WTC11 (cell line): Measurements from ENCODE around the gene ZNF586. TPM values are rescaled to one million over a fixed set of nuclear protein-coding genes. Genes with fewer than 3 reads are reported as not detected.

Experiments
- ATAC-seq: fragments of 200-7000 bp; cut with Tn5 transposase; 2 replicates; pipeline ENCODE4 v1.10.0; 2021; ENCODE audit warnings: mild to moderate bottlenecking, moderate library complexity
- CTCF ChIA-PET: fragments of 300-600 bp; sonication (Branson Sonifier 250); formaldehyde crosslinking; loops from one replicate; lab custom pipeline; 2021; ENCODE audit warnings: antibody characterized with exemption; lab: Charles Lee
- POLR2A ChIA-PET: fragments of 350-600 bp; sonication (Branson Sonifier 250); formaldehyde crosslinking; loops from one replicate; lab custom pipeline; 2021; ENCODE audit warnings: antibody characterized with exemption; lab: Charles Lee
- DNase-seq: peaks from one replicate; pipeline ENCODE4 v3.0.0; 2021; ENCODE audit warnings: low spot score
- H3K27ac Mint-ChIP-seq: 2 replicates; pipeline ENCODE4 v1.8.0; 2021; ENCODE audit warnings: mixed read lengths
- H3K27me3 Mint-ChIP-seq: 2 replicates; pipeline ENCODE4 v1.8.0; 2021; ENCODE audit warnings: low read depth, mild to moderate bottlenecking, moderate library complexity, mixed read lengths
- H3K36me3 Mint-ChIP-seq: 2 replicates; pipeline ENCODE4 v1.8.0; 2021; ENCODE audit warnings: mixed read lengths
- H3K4me1 Mint-ChIP-seq: 2 replicates; pipeline ENCODE4 v1.8.0; 2022; ENCODE audit warnings: mixed read lengths
- H3K4me3 Mint-ChIP-seq: 2 replicates; pipeline ENCODE4 v1.8.0; 2021; ENCODE audit warnings: mild to moderate bottlenecking, moderate library complexity, mixed read lengths
- H3K9me3 Mint-ChIP-seq: 2 replicates; pipeline ENCODE4 v1.8.0; 2021; ENCODE audit warnings: mixed read lengths
- ATF2 ChIP-seq: sonication (generic); formaldehyde crosslinking; IDR thresholded peaks from 2 replicates; pipeline ENCODE4 v1.8.1; 2022; ENCODE audit warnings: low read depth, missing genetic modification reagents, borderline replicate concordance
- ATF6 ChIP-seq: sonication (generic); formaldehyde crosslinking; IDR thresholded peaks from 2 replicates; pipeline ENCODE4 v1.8.1; 2023; ENCODE audit warnings: mild to moderate bottlenecking, missing genetic modification reagents
- CREB1 ChIP-seq: sonication (generic); formaldehyde crosslinking; IDR thresholded peaks from 2 replicates; pipeline ENCODE4 v1.8.0; 2023; ENCODE audit warnings: mild to moderate bottlenecking, missing genetic modification reagents
- GABPB1 ChIP-seq: sonication (generic); formaldehyde crosslinking; IDR thresholded peaks from 2 replicates; pipeline ENCODE4 v1.8.1; 2023; ENCODE audit warnings: mild to moderate bottlenecking, missing genetic modification reagents
- GTF2I ChIP-seq: fragments of 250-450 bp; sonication (Bioruptor Pico); conservative IDR thresholded peaks from 2 replicates; pipeline ENCODE4 v1.4.0; 2021; ENCODE audit warnings: mild to moderate bottlenecking
- HMGA2 ChIP-seq: fragments of 250-450 bp; sonication (Bioruptor Pico); IDR thresholded peaks from 2 replicates; pipeline ENCODE4 v1.4.0; 2021; ENCODE audit warnings: mild to moderate bottlenecking, moderate library complexity
- HMGXB4 ChIP-seq: sonication (generic); formaldehyde crosslinking; IDR thresholded peaks from 2 replicates; pipeline ENCODE4 v1.8.1; 2023; ENCODE audit warnings: mild to moderate bottlenecking, moderate library complexity, missing genetic modification reagents
- JUN ChIP-seq: sonication (generic); formaldehyde crosslinking; IDR thresholded peaks from 2 replicates; pipeline ENCODE4 v1.8.0; 2023; ENCODE audit warnings: mild to moderate bottlenecking, missing genetic modification reagents
- KAT7 ChIP-seq: sonication (generic); formaldehyde crosslinking; IDR thresholded peaks from 2 replicates; pipeline ENCODE4 v1.8.1; 2023; ENCODE audit warnings: missing genetic modification reagents, mild to moderate bottlenecking, borderline replicate concordance
- MXD4 ChIP-seq: fragments of 250-450 bp; sonication (Bioruptor Pico); IDR thresholded peaks from 2 replicates; pipeline ENCODE4 v1.8.0; 2021; ENCODE audit warnings: mild to moderate bottlenecking, moderate library complexity, borderline replicate concordance
- USF1 ChIP-seq: sonication (generic); formaldehyde crosslinking; IDR thresholded peaks from 2 replicates; pipeline ENCODE4 v1.8.0; 2022; ENCODE audit warnings: mild to moderate bottlenecking, missing genetic modification reagents
- USF2 ChIP-seq: sonication (generic); formaldehyde crosslinking; IDR thresholded peaks from 2 replicates; pipeline ENCODE4 v1.8.1; 2023; ENCODE audit warnings: mild to moderate bottlenecking, missing genetic modification reagents, moderate library complexity
- ZNF138 ChIP-seq: sonication (generic); formaldehyde crosslinking; conservative IDR thresholded peaks from 2 replicates; pipeline ENCODE4 v1.8.1; 2022; ENCODE audit warnings: mild to moderate bottlenecking, moderate library complexity, missing genetic modification reagents
- ZNF317 ChIP-seq: sonication (generic); formaldehyde crosslinking; IDR thresholded peaks from 2 replicates; pipeline ENCODE4 v1.8.1; 2023; ENCODE audit warnings: low read depth, mild to moderate bottlenecking, moderate library complexity, missing genetic modification reagents, borderline replicate concordance
- ZNF396 ChIP-seq: fragments of 250-450 bp; sonication (Bioruptor Pico); IDR thresholded peaks from 2 replicates; pipeline ENCODE4 v1.8.0; 2021; ENCODE audit warnings: mild to moderate bottlenecking, moderate library complexity, borderline replicate concordance
- ZNF423 ChIP-seq: fragments of 250-450 bp; sonication (Bioruptor Pico); IDR thresholded peaks from 2 replicates; pipeline ENCODE4 v2.1.2; 2022; ENCODE audit warnings: mild to moderate bottlenecking, moderate library complexity
- total RNA-seq: library from RNA; stranded (reverse); gene quantifications from 3 replicates; pipeline ENCODE4 v1.2.3, GENCODE V29; 2021

The ZNF586 gene
- total RNA-seq, 1 experiment from 2014 or later, result 16.4 TPM

GRCh38 chr19:57814505-57815246 lies 45.2 kb downstream of the ZNF586 start, which contains the start of gene ZNF552 (continued):
- peak; percentile 49; the same call in 1 of the 2 replicates for TF ChIP-seq HMGXB4 (CRISPR knock-in tag)
- TF ChIP-seq KAT7, result 0 out of 2 replicates have a peak, but pooled peaks have one; percentile 44
- peak; percentile 40 for TF ChIP-seq USF2 (CRISPR knock-in tag)
- TF ChIP-seq ZNF138 (CRISPR knock-in tag), result no peak

GRCh38 chr19:57815247-57816075 lies 46.0 kb downstream of the ZNF586 start:
- TF ChIP-seq GABPB1 (CRISPR knock-in tag) (no peak), CREB1 (CRISPR knock-in tag) (no peak), ZNF396 (CRISPR knock-in tag) (no peak), HMGA2 (CRISPR knock-in tag) (no peak), ZNF317 (no peak), ZNF423 (CRISPR knock-in tag) (no peak), ATF6 (no peak), JUN (no peak), MXD4 (CRISPR knock-in tag) (no peak), USF1 (CRISPR knock-in tag) (no peak), GTF2I (no peak), ATF2 (CRISPR knock-in tag) (no peak)
- DNase-seq, result no peak
- Mint-ChIP-seq H3K9me3 (no peaks in the 10 kb centered on the region), H3K36me3 (peaks cover 22% of the 10 kb centered on the region), H3K27ac (peak overlapping the region; percentile 92), H3K27me3 (no peaks in the 10 kb centered on the region), H3K4me1 (peaks cover 44% of the 10 kb centered on the region), H3K4me3 (peak overlapping the region; percentile 96)
- no peak for ATAC-seq
- ChIA-PET CTCF (interaction anchor here (0.6 to 1.3 kb wide), 6 partner anchors 11 to 69 kb away, joined by 3 to 10 read pairs (median 6); partner anchors contain the start of genes ZNF586, ZNF587B and ZNF776), POLR2A (interaction anchor here (0.6 to 1.4 kb wide), 11 partner anchors 11 to 230 kb away, joined by 3 to 11 read pairs (median 6); partner anchors contain the start of genes ZNF154, ZNF551, ZNF586 and ZNF587)
